ENCODE measurements around the gene IQSEC1.

Gene IQSEC1

GRCh38 chr3:12870942-12871341, 202.3 kb downstream of the IQSEC1 start:
- H3K4me3 ChIP-seq (ENCODE audit: low read depth, low read length): no peak overlapping the region
- TF ChIP-seq MAX (IDR thresholded peaks at IDR 0.05; ENCODE audit: low read depth, low read length): no peak
- no peak for TF ChIP-seq POLR2A (IDR thresholded peaks at IDR 0.05; ENCODE audit: extremely low read depth, insufficient read length)
- no peak for TF ChIP-seq CTCF (IDR thresholded peaks at IDR 0.05; ENCODE audit: low read depth, low read length)
- no peak for TF ChIP-seq MYC (IDR thresholded peaks at IDR 0.05; ENCODE audit: low read depth, low read length)
- peak; percentile 69 for DNase-seq (ENCODE audit: low read depth)

- TF ChIP-seq MAX (IDR thresholded peaks at IDR 0.05; ENCODE audit: low read depth, low read length) (no peak), CTCF (IDR thresholded peaks at IDR 0.05; ENCODE audit: low read depth, low read length) (no peak), MYC (IDR thresholded peaks at IDR 0.05; ENCODE audit: low read depth, low read length) (no peak), POLR2A (IDR thresholded peaks at IDR 0.05; ENCODE audit: extremely low read depth, insufficient read length) (no peak)
- no peak for DNase-seq (ENCODE audit: low read depth)
- no peak overlapping the region for H3K4me3 ChIP-seq (ENCODE audit: low read depth, low read length)
These were observed 204.1 kb downstream of the IQSEC1 start for GRCh38 chr3:12869035-12869621.

- no peak overlapping the region for H3K4me3 ChIP-seq (ENCODE audit: low read depth, low read length)
- TF ChIP-seq MYC (IDR thresholded peaks at IDR 0.05; ENCODE audit: low read depth, low read length) (no peak), CTCF (IDR thresholded peaks at IDR 0.05; ENCODE audit: low read depth, low read length) (peak; percentile 94), POLR2A (IDR thresholded peaks at IDR 0.05; ENCODE audit: extremely low read depth, insufficient read length) (no peak)
- DNase-seq (ENCODE audit: low read depth): peak; percentile 79
These were observed 204.9 kb downstream of the IQSEC1 start for GRCh38 chr3:12868039-12869034.

DNA sequence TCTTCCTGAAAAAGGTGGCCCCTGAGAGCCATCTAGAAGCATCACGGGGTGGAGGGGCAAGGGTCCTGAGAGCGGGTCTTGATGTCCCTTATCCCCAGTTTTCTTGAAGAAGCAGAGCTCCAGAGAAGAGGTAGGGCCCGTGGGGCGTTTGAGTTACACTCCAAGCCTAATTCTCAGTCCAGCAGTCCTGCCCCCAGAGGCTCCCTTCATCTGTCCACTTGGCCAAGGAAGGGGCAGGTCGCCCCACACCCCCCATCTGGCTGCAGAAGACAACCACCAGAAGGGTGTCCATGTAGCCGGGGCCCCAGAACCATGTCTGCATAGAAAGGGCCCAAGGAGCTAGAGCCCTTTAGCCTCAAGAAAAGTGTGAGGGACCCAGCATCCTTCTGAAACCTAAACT, 206.4 kb downstream of the IQSEC1 start:
- TF ChIP-seq POLR2A (IDR thresholded peaks at IDR 0.05; ENCODE audit: extremely low read depth, insufficient read length) (no peak), MYC (IDR thresholded peaks at IDR 0.05; ENCODE audit: low read depth, low read length) (no peak), CTCF (IDR thresholded peaks at IDR 0.05; ENCODE audit: low read depth, low read length) (no peak), MAX (IDR thresholded peaks at IDR 0.05; ENCODE audit: low read depth, low read length) (no peak)
- no peak overlapping the region for H3K4me3 ChIP-seq (ENCODE audit: low read depth, low read length)
- DNase-seq (ENCODE audit: low read depth): no peak

- no peak for DNase-seq (ENCODE audit: low read depth)
- no peak overlapping the region for H3K4me3 ChIP-seq (ENCODE audit: low read depth, low read length)
- TF ChIP-seq MAX (IDR thresholded peaks at IDR 0.05; ENCODE audit: low read depth, low read length) (no peak), POLR2A (IDR thresholded peaks at IDR 0.05; ENCODE audit: extremely low read depth, insufficient read length) (no peak), CTCF (IDR thresholded peaks at IDR 0.05; ENCODE audit: low read depth, low read length) (no peak), MYC (IDR thresholded peaks at IDR 0.05; ENCODE audit: low read depth, low read length) (no peak)
These were observed 208.0 kb downstream of the IQSEC1 start for GRCh38 chr3:12865271-12865670.
